OCI-LY3 (cell line): Measurements from ENCODE around the gene TAS2R43.
"Not testable (repeated sequence)": the region's sequence is repeated elsewhere in the genome, so short reads cannot be mapped to it uniquely, and the experiment has no call there.

Experiments used
- EZH2phosphoT487 ChIP-seq: fragments of 200-600 bp; shearing (Covaris generic); IDR thresholded peaks from 2 replicates; pipeline ENCODE4 v1.6.1; 2018; ENCODE audit warnings: antibody characterized with exemption, mixed run types, low read depth
- TF ChIP-seq, protein P1 (sequence below): fragments of 200-600, 300-600 bp; sonication (generic); IDR thresholded peaks from 2 replicates; pipeline ENCODE4 v1.5.1; 2014; ENCODE audit warnings: antibody characterized with exemption, low read length, low read depth

DNA sequence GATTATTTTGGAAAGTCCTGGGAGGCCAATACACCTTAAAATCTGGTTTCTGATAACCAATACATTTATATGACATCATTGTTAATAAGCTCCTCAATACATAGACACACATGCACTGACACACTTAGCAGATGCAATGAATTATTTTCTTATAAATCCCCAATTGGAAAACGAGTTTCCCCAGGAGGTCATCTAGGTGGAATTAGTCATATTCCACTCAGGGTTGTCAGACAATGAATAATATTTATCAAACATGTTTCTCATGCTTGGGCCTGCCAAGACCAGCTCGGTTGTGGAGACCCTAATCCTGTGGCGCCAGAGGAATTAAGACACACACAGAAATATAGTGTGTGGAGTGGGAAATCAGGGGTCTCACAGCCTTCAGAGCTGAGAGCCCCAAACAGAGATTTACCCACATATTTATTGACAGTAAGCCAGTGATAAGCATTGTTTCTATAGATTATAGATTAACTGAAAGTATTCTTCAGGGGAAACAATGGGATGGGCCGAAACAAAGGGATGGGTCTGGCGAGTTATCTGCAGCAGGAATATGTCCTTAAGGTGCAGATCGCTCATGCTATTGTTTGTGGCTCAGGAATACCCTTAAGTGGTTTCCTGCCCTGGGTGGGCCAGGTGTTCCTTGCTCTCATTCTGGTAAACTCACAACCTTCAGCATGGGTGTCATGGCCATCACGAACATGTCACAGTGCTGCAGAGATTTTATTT is 42.1 kb downstream of the TAS2R43 start:
- TF ChIP-seq, protein P1, sequence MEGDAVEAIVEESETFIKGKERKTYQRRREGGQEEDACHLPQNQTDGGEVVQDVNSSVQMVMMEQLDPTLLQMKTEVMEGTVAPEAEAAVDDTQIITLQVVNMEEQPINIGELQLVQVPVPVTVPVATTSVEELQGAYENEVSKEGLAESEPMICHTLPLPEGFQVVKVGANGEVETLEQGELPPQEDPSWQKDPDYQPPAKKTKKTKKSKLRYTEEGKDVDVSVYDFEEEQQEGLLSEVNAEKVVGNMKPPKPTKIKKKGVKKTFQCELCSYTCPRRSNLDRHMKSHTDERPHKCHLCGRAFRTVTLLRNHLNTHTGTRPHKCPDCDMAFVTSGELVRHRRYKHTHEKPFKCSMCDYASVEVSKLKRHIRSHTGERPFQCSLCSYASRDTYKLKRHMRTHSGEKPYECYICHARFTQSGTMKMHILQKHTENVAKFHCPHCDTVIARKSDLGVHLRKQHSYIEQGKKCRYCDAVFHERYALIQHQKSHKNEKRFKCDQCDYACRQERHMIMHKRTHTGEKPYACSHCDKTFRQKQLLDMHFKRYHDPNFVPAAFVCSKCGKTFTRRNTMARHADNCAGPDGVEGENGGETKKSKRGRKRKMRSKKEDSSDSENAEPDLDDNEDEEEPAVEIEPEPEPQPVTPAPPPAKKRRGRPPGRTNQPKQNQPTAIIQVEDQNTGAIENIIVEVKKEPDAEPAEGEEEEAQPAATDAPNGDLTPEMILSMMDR, result not testable (repeated sequence)
- not testable (repeated sequence) for TF ChIP-seq EZH2phosphoT487
